ENCODE data around the gene IL17REL.
A peak's percentile ranks its signal among the peaks of the same experiment; 100 is the strongest.

The IL17REL gene

GRCh38 chr22:49969751-49970527, 42.6 kb downstream of the IL17REL start:
- DNase-seq (ENCODE audit: low read depth in 1 of 2, low spot score in 1 of 2): no peak

- DNase-seq (ENCODE audit: low read depth in 1 of 2, low spot score in 1 of 2): no peak
Measured at GRCh38 chr22:49968831-49969661, 43.5 kb downstream of the IL17REL start.

GRCh38 chr22:49968313-49968830, 44.2 kb downstream of the IL17REL start:
- no peak for DNase-seq (ENCODE audit: low read depth in 1 of 2, low spot score in 1 of 2)

GRCh38 chr22:49967706-49968208, 44.8 kb downstream of the IL17REL start:
- DNase-seq (ENCODE audit: low read depth in 1 of 2, low spot score in 1 of 2): no peak

- DNase-seq (ENCODE audit: low read depth in 1 of 2, low spot score in 1 of 2): no peak
Measured at GRCh38 chr22:49966774-49967705, 45.5 kb downstream of the IL17REL start.

GRCh38 chr22:49966041-49966773, 46.4 kb downstream of the IL17REL start:
- no peak for DNase-seq (ENCODE audit: low read depth in 1 of 2, low spot score in 1 of 2)

GRCh38 chr22:49965091-49966040, 47.2 kb downstream of the IL17REL start:
- no peak for DNase-seq (ENCODE audit: low read depth in 1 of 2, low spot score in 1 of 2)

- DNase-seq (ENCODE audit: low read depth in 1 of 2, low spot score in 1 of 2): no peak
Measured at GRCh38 chr22:49964136-49965090, 48.2 kb downstream of the IL17REL start.

GRCh38 chr22:49963647-49964026, 48.9 kb downstream of the IL17REL start:
- DNase-seq (ENCODE audit: low read depth in 1 of 2, low spot score in 1 of 2): no peak

- DNase-seq (ENCODE audit: low read depth in 1 of 2, low spot score in 1 of 2): no peak
Measured at GRCh38 chr22:49962751-49963646, 49.6 kb downstream of the IL17REL start.

GRCh38 chr22:49962012-49962750, 50.4 kb downstream of the IL17REL start:
- DNase-seq (ENCODE audit: low read depth in 1 of 2, low spot score in 1 of 2): peak; percentile 81 to 84

GRCh38 chr22:49961601-49962011, 51.0 kb downstream of the IL17REL start:
- no peak for DNase-seq (ENCODE audit: low read depth in 1 of 2, low spot score in 1 of 2)

- DNase-seq (ENCODE audit: low read depth in 1 of 2, low spot score in 1 of 2): no peak
Measured at GRCh38 chr22:49961005-49961600, 51.5 kb downstream of the IL17REL start.

GRCh38 chr22:49960159-49961004, 52.2 kb downstream of the IL17REL start, which contains the start of gene PIM3:
TSS of gene PIM3 (plus strand) at chr22:49960772. CDS start at chr22:49960948, 176 bp downstream.
- DNase-seq (ENCODE audit: low read depth in 1 of 2, low spot score in 1 of 2): peak; percentile 83 to 90

GRCh38 chr22:49959782-49960158, 52.8 kb downstream of the IL17REL start:
- DNase-seq (ENCODE audit: low read depth in 1 of 2, low spot score in 1 of 2): no peak

Measured in activated CD4-positive, alpha-beta T cell treated with anti-CD3 and anti-CD28 coated beads, Interleukin-2, amount 50 U/mL, for 24 hours (primary cell).